ENCODE measurements around the gene MPDU1. TPM values are rescaled to one million over a fixed set of nuclear protein-coding genes. Genes with fewer than 3 reads are reported as not detected.

The MPDU1 gene
- total RNA-seq, 1 experiment from 2014 or later, result 57.0 TPM

DNA sequence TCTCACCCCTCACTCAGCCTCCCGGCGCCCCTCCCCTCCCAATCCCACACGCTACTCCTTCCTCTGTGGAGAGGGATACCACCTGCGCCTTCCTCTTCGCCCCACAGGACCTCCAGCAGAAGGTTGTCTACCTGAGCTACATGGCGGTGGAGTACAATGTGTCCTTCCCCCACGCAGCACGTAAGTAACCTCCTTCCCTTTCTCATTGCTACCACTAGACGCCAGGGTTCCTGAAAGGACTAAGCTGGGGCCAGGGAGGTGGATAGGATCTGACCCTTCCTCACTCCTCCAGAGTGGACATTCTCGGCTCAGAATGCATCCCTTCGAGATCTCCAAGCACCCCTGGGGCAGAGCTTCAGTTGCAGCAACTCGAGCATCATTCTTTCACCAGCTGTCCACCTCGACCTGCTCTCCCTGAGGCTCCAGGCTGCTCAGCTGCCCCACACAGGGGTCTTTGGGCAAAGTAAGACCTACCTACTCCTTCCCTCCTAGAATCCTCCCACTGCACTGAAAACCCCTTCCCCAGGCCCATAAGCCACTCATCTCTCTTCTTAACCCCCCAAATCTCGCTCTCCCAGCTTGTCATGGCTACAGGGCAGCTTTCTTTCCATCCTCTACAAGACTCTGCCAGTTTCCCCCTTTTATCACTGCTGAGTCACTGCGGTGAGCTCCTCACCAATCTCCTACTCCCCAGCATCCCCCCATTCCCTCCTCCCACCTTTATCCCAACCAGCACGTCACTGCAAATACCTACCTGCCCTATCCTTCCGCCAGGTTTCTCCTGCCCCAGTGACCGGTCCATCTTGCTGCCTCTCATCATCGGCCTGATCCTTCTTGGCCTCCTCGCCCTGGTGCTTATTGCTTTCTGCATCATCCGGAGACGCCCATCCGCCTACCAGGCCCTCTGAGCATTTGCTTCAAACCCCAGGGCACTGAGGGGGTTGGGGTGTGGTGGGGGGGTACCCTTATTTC lies 2.8 kb upstream of the MPDU1 start:
- TF ChIP-seq, protein P1, sequence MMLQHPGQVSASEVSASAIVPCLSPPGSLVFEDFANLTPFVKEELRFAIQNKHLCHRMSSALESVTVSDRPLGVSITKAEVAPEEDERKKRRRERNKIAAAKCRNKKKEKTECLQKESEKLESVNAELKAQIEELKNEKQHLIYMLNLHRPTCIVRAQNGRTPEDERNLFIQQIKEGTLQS (CRISPR knock-in tag; conservative IDR thresholded peaks at IDR 0.05), result no peak
- TF ChIP-seq SMAD3 (CRISPR knock-in tag; IDR thresholded peaks at IDR 0.05; ENCODE audit: borderline replicate concordance), result no peak
- TF ChIP-seq FOXK1 (CRISPR knock-in tag; IDR thresholded peaks at IDR 0.05), result no peak
- TF ChIP-seq TEAD1 (CRISPR knock-in tag; IDR thresholded peaks at IDR 0.05), result no peak
- TF ChIP-seq PRDM15 (CRISPR knock-in tag; IDR thresholded peaks at IDR 0.05), result no peak
- no peak for TF ChIP-seq SOX15 (CRISPR knock-in tag; IDR thresholded peaks at IDR 0.05)
- TF ChIP-seq NR1H2 (CRISPR knock-in tag; IDR thresholded peaks at IDR 0.05), result no peak
- no peak for TF ChIP-seq SMAD4 (CRISPR knock-in tag; IDR thresholded peaks at IDR 0.05)
- TF ChIP-seq ETV6 (CRISPR knock-in tag; IDR thresholded peaks at IDR 0.05), result no peak
- TF ChIP-seq, protein P2, sequence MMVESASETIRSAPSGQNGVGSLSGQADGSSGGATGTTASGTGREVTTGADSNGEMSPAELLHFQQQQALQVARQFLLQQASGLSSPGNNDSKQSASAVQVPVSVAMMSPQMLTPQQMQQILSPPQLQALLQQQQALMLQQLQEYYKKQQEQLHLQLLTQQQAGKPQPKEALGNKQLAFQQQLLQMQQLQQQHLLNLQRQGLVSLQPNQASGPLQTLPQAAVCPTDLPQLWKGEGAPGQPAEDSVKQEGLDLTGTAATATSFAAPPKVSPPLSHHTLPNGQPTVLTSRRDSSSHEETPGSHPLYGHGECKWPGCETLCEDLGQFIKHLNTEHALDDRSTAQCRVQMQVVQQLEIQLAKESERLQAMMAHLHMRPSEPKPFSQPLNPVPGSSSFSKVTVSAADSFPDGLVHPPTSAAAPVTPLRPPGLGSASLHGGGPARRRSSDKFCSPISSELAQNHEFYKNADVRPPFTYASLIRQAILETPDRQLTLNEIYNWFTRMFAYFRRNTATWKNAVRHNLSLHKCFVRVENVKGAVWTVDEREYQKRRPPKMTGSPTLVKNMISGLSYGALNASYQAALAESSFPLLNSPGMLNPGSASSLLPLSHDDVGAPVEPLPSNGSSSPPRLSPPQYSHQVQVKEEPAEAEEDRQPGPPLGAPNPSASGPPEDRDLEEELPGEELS (CRISPR knock-in tag; IDR thresholded peaks at IDR 0.05), result no peak
- no peak for TF ChIP-seq KAT7 (CRISPR knock-in tag; IDR thresholded peaks at IDR 0.05; ENCODE audit: borderline replicate concordance)
- TF ChIP-seq, protein P3, sequence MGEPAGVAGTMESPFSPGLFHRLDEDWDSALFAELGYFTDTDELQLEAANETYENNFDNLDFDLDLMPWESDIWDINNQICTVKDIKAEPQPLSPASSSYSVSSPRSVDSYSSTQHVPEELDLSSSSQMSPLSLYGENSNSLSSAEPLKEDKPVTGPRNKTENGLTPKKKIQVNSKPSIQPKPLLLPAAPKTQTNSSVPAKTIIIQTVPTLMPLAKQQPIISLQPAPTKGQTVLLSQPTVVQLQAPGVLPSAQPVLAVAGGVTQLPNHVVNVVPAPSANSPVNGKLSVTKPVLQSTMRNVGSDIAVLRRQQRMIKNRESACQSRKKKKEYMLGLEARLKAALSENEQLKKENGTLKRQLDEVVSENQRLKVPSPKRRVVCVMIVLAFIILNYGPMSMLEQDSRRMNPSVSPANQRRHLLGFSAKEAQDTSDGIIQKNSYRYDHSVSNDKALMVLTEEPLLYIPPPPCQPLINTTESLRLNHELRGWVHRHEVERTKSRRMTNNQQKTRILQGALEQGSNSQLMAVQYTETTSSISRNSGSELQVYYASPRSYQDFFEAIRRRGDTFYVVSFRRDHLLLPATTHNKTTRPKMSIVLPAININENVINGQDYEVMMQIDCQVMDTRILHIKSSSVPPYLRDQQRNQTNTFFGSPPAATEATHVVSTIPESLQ (CRISPR knock-in tag; IDR thresholded peaks at IDR 0.05), result no peak
- no peak for TF ChIP-seq ZNF121 (CRISPR knock-in tag; IDR thresholded peaks at IDR 0.05)
- TF ChIP-seq CREB1 (CRISPR knock-in tag; IDR thresholded peaks at IDR 0.05), result no peak
- TF ChIP-seq CDX4 (CRISPR knock-in tag; IDR thresholded peaks at IDR 0.05; ENCODE audit: borderline replicate concordance), result no peak
- TF ChIP-seq OVOL2 (CRISPR knock-in tag; IDR thresholded peaks at IDR 0.05; ENCODE audit: borderline replicate concordance), result no peak
- TF ChIP-seq RELA (CRISPR knock-in tag; IDR thresholded peaks at IDR 0.05; ENCODE audit: borderline replicate concordance), result no peak
- no peak for TF ChIP-seq ZMAT4 (CRISPR knock-in tag; IDR thresholded peaks at IDR 0.05)
- TF ChIP-seq, protein P4, sequence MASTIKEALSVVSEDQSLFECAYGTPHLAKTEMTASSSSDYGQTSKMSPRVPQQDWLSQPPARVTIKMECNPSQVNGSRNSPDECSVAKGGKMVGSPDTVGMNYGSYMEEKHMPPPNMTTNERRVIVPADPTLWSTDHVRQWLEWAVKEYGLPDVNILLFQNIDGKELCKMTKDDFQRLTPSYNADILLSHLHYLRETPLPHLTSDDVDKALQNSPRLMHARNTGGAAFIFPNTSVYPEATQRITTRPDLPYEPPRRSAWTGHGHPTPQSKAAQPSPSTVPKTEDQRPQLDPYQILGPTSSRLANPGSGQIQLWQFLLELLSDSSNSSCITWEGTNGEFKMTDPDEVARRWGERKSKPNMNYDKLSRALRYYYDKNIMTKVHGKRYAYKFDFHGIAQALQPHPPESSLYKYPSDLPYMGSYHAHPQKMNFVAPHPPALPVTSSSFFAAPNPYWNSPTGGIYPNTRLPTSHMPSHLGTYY (CRISPR knock-in tag; IDR thresholded peaks at IDR 0.05), result no peak
- peaks cover 36% of the 10 kb centered on the region for H3K36me3 Mint-ChIP-seq
- no peaks in the 10 kb centered on the region for H3K27me3 Mint-ChIP-seq (ENCODE audit: low read depth)
- ChIA-PET CTCF (interaction anchor here (1.3 to 4.3 kb wide), 5 partner anchors 9 to 92 kb away, joined by 3 to 36 read pairs (median 6); partner anchors contain the start of gene SOX15), POLR2A (interaction anchor here (0.8 to 2.6 kb wide), 4 partner anchors 9 to 106 kb away, joined by 3 to 17 read pairs (median 5); partner anchors contain the start of genes ATP1B2 and SOX15)
- no peak overlapping the region for H3K4me3 Mint-ChIP-seq
- no peaks in the 10 kb centered on the region for H3K9me3 Mint-ChIP-seq
- ATAC-seq, result no peak
- H3K27ac Mint-ChIP-seq, result peak overlapping the region; percentile 81
- DNase-seq (ENCODE audit: low spot score), result no peak
- peaks cover 58% of the 10 kb centered on the region for H3K4me1 Mint-ChIP-seq
